Suprapubic skin (tissue), 4 donors: ENCODE results near the gene LMOD1.

ENCODE experiments used
- CTCF ChIP-seq, 2 donors: fragments of 200-600 bp in 1 of 2; fragments of 450-650 bp in 1 of 2; sonication (generic) in 1 of 2; IDR thresholded peaks; one replicate each; pipeline ENCODE4 v1.5.1; 2016 to 2019; ENCODE audit warnings: antibody characterized with exemption in 2 of 2, mild to moderate bottlenecking in 1 of 2, moderate library complexity in 1 of 2
- POLR2A ChIP-seq, 2 donors: fragments of 450-650 bp; IDR thresholded peaks; one replicate each; pipeline ENCODE4 v1.6.1; 2017; ENCODE audit warnings: antibody characterized with exemption in 2 of 2, mild to moderate bottlenecking in 2 of 2, moderate library complexity in 2 of 2
- POLR2AphosphoS5 ChIP-seq, 3 donors: sonication (generic); formaldehyde crosslinking; IDR thresholded peaks; one replicate each; pipeline ENCODE4 v1.6.1; 2017; ENCODE audit warnings: antibody characterized with exemption in 3 of 3

- TF ChIP-seq CTCF (IDR thresholded peaks at IDR 0.05), result no peak
- TF ChIP-seq POLR2A (IDR thresholded peaks at IDR 0.05), result no peak
- TF ChIP-seq POLR2AphosphoS5 (IDR thresholded peaks at IDR 0.05), result no peak
Measured at GRCh38 chr1:201892211-201892610, 54.1 kb downstream of the LMOD1 start.
